ENCODE measurements around the gene LEMD2.

DNA sequence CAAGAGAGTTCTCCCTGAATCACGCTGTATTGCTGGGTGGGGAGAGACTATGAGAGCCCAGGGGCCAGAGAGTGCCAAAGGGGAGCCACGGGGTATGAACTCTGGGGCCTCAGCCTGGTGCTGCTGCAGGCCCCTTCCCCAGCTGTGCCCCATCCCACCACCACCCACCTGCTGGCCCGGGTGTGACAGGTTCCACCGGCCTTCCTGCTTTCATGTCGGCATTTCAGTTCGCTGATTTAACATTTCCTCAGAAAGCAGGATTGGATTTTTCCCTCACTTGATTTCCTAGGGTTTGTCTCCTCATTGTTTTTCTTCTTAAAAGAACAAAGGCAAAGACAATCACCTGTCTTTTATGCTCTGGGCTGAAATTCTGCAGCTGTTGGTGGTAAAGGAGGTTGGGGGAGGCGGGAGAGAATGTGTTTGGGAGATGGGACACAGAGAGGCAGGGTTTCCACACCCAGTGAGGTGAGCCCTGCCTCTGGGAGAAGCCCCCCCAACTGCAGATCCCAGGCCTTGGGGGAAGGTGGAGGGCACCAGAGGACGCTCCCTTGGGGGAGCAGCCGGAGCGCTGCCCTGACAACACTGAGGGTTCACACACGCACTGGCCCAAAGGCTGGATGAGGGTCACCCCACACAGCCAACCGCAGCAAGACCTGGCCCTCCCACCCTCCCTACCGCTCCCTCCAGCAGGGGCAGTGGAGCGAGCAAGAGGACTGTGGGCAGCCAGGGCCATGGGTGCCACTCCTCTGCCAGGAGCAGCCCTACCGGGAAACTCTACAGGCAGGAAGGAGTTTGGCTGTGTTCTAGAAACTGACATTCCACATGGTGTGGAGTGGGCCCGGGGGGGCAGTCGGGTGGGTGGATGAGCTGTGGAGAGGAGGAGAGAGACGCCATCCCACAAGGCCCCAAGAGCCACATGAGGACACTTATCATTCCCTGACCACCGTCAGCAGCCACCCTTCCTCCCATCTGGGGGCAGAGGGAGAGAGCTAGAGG lies 25.4 kb upstream of the LEMD2 start:
- TF ChIP-seq RBAK (tag by site-specific recombination; IDR thresholded peaks at IDR 0.05) (no peak), CTCF (tag by site-specific recombination; IDR thresholded peaks at IDR 0.05) (no peak), ZBTB1 (tag by site-specific recombination; IDR thresholded peaks at IDR 0.05) (no peak)

Measured in HEK293 (cell line).